NCI-H82 treated with DMSO at 0.1 percent for 48 hours (cell line): ENCODE measurements around the gene TAP2.

ENCODE experiments used
- DNase-seq: peaks from one replicate; lab custom pipeline; 2025; ENCODE audit not compliant: unreplicated experiment; lab: John Stamatoyannopoulos, UW

TAP2 gene

DNA sequence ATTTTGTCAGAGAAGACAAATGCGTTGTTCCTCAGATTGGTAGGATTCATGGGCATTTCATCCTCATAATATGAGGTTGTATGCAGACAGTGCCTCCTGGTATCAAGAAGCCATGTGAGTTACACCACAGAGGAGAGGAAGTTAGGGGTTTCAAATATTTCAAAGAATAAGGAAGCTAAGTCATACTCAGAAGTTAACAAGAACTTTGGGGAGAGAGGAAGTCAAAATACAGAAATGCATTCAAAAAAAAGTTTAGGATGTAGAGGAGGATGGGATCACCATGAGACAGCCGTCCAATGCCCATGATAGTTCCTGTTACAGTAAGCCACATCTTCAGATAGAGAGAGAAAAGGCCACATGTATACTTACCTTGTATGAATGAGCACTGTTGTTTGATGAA is 44.0 kb downstream of the TAP2 start:
- DNase-seq, result no peak

DNA sequence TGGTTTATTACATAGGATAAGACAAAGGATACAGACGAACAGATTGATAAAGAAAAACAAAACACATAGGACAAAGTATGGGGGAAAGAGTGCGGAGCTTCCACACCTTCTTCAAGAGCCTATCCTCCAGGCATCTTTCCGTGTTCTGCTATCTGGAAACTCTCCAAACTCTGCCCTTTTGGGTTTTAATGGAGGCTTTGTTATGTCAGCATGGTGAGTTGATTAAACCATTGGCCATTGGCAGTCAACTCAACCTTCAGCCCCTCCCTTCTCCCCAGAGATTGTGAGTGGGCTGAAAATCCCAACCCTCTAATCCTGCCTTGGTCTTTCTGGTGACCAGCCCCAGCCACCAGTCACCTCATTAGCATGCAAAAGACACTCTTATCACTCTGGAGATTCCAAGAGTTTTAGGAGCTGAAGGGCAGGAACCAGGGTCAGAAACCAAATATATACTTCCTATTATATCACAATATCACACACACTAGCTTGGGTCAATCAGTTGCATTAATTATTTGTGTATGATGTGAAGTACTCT is 45.6 kb downstream of the TAP2 start:
- no peak for DNase-seq

DNA sequence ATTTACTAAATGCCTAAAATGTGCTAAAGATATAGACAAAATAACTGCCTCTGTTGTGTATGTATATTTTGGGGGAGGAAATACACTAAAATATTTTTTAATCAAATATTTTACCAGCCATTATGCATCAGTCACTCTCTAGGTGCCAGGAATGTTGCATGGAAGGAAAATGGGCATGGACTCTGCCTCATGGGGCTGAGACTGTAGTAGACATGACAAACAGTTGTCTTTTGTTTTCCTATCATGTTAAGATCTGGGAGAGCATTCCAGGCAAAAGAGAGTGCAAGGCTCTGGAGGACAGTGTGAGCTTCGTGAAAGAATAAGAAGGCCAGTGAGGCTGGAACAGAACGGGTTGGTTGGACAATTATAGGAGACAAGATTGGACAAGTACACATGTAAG is 48.2 kb downstream of the TAP2 start:
- DNase-seq, result no peak
